Activated CD8-positive, alpha-beta memory T cell treated with anti-CD3 and anti-CD28 coated beads for 48 hours (primary cell): ENCODE measurements around the gene A3GALT2.

Source experiments
- DNase-seq, 3 experiments: peaks; one replicate each; pipeline ENCODE4 v3.0.0-alpha.2; 2020; ENCODE audit warnings: low read depth in 2 of 3, low spot score in 2 of 3

The A3GALT2 gene

GRCh38 chr1:33320619-33321165 is at the start of gene A3GALT2:
Gene A3GALT2, minus strand, starts transcription at chr1:33321098. Its CDS starts 0 bp downstream, at chr1:33321098.
- no peak for DNase-seq

- DNase-seq: no peak
These were observed 49.4 kb upstream of the A3GALT2 start for GRCh38 chr1:33370301-33370700.

GRCh38 chr1:33369764-33370163 is 48.9 kb upstream of the A3GALT2 start:
- DNase-seq: no peak

GRCh38 chr1:33369081-33369480 is 48.2 kb upstream of the A3GALT2 start:
- no peak for DNase-seq

- DNase-seq: no peak
These were observed 47.5 kb upstream of the A3GALT2 start for GRCh38 chr1:33368431-33368830.

GRCh38 chr1:33367485-33368405 is 46.8 kb upstream of the A3GALT2 start:
- peak; percentile 44 to 83 (median 83) for DNase-seq

GRCh38 chr1:33366762-33367484 is 46.0 kb upstream of the A3GALT2 start:
- no peak for DNase-seq

GRCh38 chr1:33365560-33365997 is 44.7 kb upstream of the A3GALT2 start:
- no peak for DNase-seq

- DNase-seq: no peak
These were observed 43.6 kb upstream of the A3GALT2 start for GRCh38 chr1:33364565-33364918.

GRCh38 chr1:33363470-33363861 is 42.6 kb upstream of the A3GALT2 start:
- no peak for DNase-seq

GRCh38 chr1:33363021-33363420 is 42.1 kb upstream of the A3GALT2 start:
- DNase-seq: no peak

GRCh38 chr1:33361532-33362235 is 40.8 kb upstream of the A3GALT2 start:
- DNase-seq: no peak

- DNase-seq: no peak
These were observed 39.5 kb upstream of the A3GALT2 start for GRCh38 chr1:33360367-33360766.

GRCh38 chr1:33359931-33360330 is 39.0 kb upstream of the A3GALT2 start:
- DNase-seq: no peak

- DNase-seq: no peak
These were observed 38.1 kb upstream of the A3GALT2 start for GRCh38 chr1:33358795-33359503.

GRCh38 chr1:33358114-33358794 is 37.4 kb upstream of the A3GALT2 start:
- DNase-seq: no peak

GRCh38 chr1:33357099-33357498 is 36.2 kb upstream of the A3GALT2 start:
- DNase-seq: no peak

GRCh38 chr1:33354707-33355316 is 33.9 kb upstream of the A3GALT2 start:
- no peak for DNase-seq

GRCh38 chr1:33353531-33353930 is 32.6 kb upstream of the A3GALT2 start:
- no peak for DNase-seq

GRCh38 chr1:33351281-33351660 is 30.4 kb upstream of the A3GALT2 start:
- DNase-seq: no peak
